ENCODE data around the gene ALPP. TPM values are rescaled to one million over a fixed set of nuclear protein-coding genes. Genes with fewer than 3 reads are reported as not detected.

ALPP gene
- total RNA-seq, 2 donors from 2014 or later: not detected

- Histone ChIP-seq H3K36me3 (ENCODE audit: control insufficient read depth, insufficient read depth, low read length) (no peaks in the 10 kb centered on the region), H3K4me1 (ENCODE audit: control insufficient read depth, insufficient read depth, low read length) (no peaks in the 10 kb centered on the region), H3K27ac (ENCODE audit: low read depth, low read length) (no peak overlapping the region), H3K27me3 (ENCODE audit: control insufficient read depth, insufficient read depth, low read length, poor library complexity, severe bottlenecking) (peaks cover under 1% of the 10 kb centered on the region), H3K9me3 (ENCODE audit: control insufficient read depth, low read length) (no peaks in the 10 kb centered on the region), H3K4me3 (ENCODE audit: low read length) (no peak overlapping the region), H3K9ac (ENCODE audit: extremely low read depth, low read length, poor library complexity, severe bottlenecking) (no peak overlapping the region)
- H3K27ac Mint-ChIP-seq: no peak overlapping the region
- WGBS, 2 experiments (ENCODE audit: insufficient coverage in 1 of 2, insufficient read length in 1 of 2): 94 to 100% methylated on average over 7 to 8 of the region's 8 CpGs
- no peaks in the 10 kb centered on the region for H3K9me3 Mint-ChIP-seq
- H3K36me3 Mint-ChIP-seq (ENCODE audit: low read depth): no peaks in the 10 kb centered on the region
- H3K27me3 Mint-ChIP-seq (ENCODE audit: insufficient read depth): peaks cover 6% of the 10 kb centered on the region
- DNase-seq: no peak
- no peak overlapping the region for H3K4me3 Mint-ChIP-seq
- no peak for TF ChIP-seq CTCF (conservative IDR thresholded peaks at IDR 0.05)
- H3K4me1 Mint-ChIP-seq: peaks cover 3% of the 10 kb centered on the region
Measured at GRCh38 chr2:232345251-232345650, 33.3 kb upstream of the ALPP start.

- Histone ChIP-seq H3K9ac (ENCODE audit: extremely low read depth, low read length, poor library complexity, severe bottlenecking) (no peak overlapping the region), H3K4me1 (ENCODE audit: control insufficient read depth, insufficient read depth, low read length) (no peaks in the 10 kb centered on the region), H3K36me3 (ENCODE audit: control insufficient read depth, insufficient read depth, low read length) (no peaks in the 10 kb centered on the region), H3K27me3 (ENCODE audit: control insufficient read depth, insufficient read depth, low read length, poor library complexity, severe bottlenecking) (peaks cover 21% of the 10 kb centered on the region), H3K9me3 (ENCODE audit: control insufficient read depth, low read length) (no peaks in the 10 kb centered on the region), H3K4me3 (ENCODE audit: low read length) (no peak overlapping the region), H3K27ac (ENCODE audit: low read depth, low read length) (no peak overlapping the region)
- peaks cover 20% of the 10 kb centered on the region for H3K27me3 Mint-ChIP-seq (ENCODE audit: insufficient read depth)
- H3K27ac Mint-ChIP-seq: no peak overlapping the region
- H3K9me3 Mint-ChIP-seq: no peaks in the 10 kb centered on the region
- TF ChIP-seq CTCF (conservative IDR thresholded peaks at IDR 0.05): no peak
- peaks cover 3% of the 10 kb centered on the region for H3K4me1 Mint-ChIP-seq
- no peak for DNase-seq
- H3K4me3 Mint-ChIP-seq: no peak overlapping the region
- H3K36me3 Mint-ChIP-seq (ENCODE audit: low read depth): no peaks in the 10 kb centered on the region
- 96 to 100% methylated on average over 5 to 6 of the region's 6 CpGs for WGBS, 2 experiments (ENCODE audit: insufficient coverage in 1 of 2, insufficient read length in 1 of 2)
Measured at GRCh38 chr2:232347369-232347768, 31.2 kb upstream of the ALPP start.

- Histone ChIP-seq H3K27me3 (ENCODE audit: control insufficient read depth, insufficient read depth, low read length, poor library complexity, severe bottlenecking) (peaks cover 27% of the 10 kb centered on the region), H3K36me3 (ENCODE audit: control insufficient read depth, insufficient read depth, low read length) (no peaks in the 10 kb centered on the region), H3K4me1 (ENCODE audit: control insufficient read depth, insufficient read depth, low read length) (no peaks in the 10 kb centered on the region), H3K27ac (ENCODE audit: low read depth, low read length) (no peak overlapping the region), H3K9ac (ENCODE audit: extremely low read depth, low read length, poor library complexity, severe bottlenecking) (no peak overlapping the region), H3K9me3 (ENCODE audit: control insufficient read depth, low read length) (no peaks in the 10 kb centered on the region), H3K4me3 (ENCODE audit: low read length) (no peak overlapping the region)
- no peak overlapping the region for H3K4me3 Mint-ChIP-seq
- peaks cover 24% of the 10 kb centered on the region for H3K27me3 Mint-ChIP-seq (ENCODE audit: insufficient read depth)
- no peak for TF ChIP-seq CTCF (conservative IDR thresholded peaks at IDR 0.05)
- no peak for DNase-seq
- peaks cover 2% of the 10 kb centered on the region for H3K9me3 Mint-ChIP-seq
- 75 to 78% methylated on average over 2 to 6 of the region's 6 CpGs for WGBS, 2 experiments (ENCODE audit: insufficient coverage in 1 of 2, insufficient read length in 1 of 2)
- H3K4me1 Mint-ChIP-seq: peaks cover 3% of the 10 kb centered on the region
- H3K36me3 Mint-ChIP-seq (ENCODE audit: low read depth): no peaks in the 10 kb centered on the region
- no peak overlapping the region for H3K27ac Mint-ChIP-seq
Measured at GRCh38 chr2:232348936-232349335, 29.6 kb upstream of the ALPP start.

Data from endodermal cell (in vitro differentiated cells).